HG02642 (cell line): ENCODE results near the gene EVX1.

Experiments used
- ATAC-seq: cut with Tn5 transposase; IDR thresholded peaks from one replicate; pipeline ENCODE4 v1.9.1; 2021; ENCODE audit warnings: mild to moderate bottlenecking; ENCODE audit not compliant: unreplicated experiment, poor library complexity

Gene EVX1

GRCh38 chr7:27204851-27205322, 37.7 kb upstream of the EVX1 start:
- ATAC-seq, result no peak

GRCh38 chr7:27205325-27206280, 37.0 kb upstream of the EVX1 start:
- ATAC-seq, result no peak

GRCh38 chr7:27207348-27207985, 35.1 kb upstream of the EVX1 start:
- no peak for ATAC-seq

- no peak for ATAC-seq
Measured at GRCh38 chr7:27208998-27209397, 33.6 kb upstream of the EVX1 start.

- ATAC-seq, result no peak
Measured at GRCh38 chr7:27209933-27210440, 32.6 kb upstream of the EVX1 start.

GRCh38 chr7:27210441-27211083, 32.0 kb upstream of the EVX1 start:
- no peak for ATAC-seq

- ATAC-seq, result no peak
Measured at GRCh38 chr7:27211084-27211446, 31.5 kb upstream of the EVX1 start.

- no peak for ATAC-seq
Measured at GRCh38 chr7:27211764-27212204, 30.8 kb upstream of the EVX1 start.

- ATAC-seq, result no peak
Measured at GRCh38 chr7:27212497-27213432, 29.8 kb upstream of the EVX1 start.

- ATAC-seq, result no peak
Measured at GRCh38 chr7:27213433-27214238, 29.0 kb upstream of the EVX1 start.

GRCh38 chr7:27214239-27214950, 28.2 kb upstream of the EVX1 start:
- no peak for ATAC-seq

- ATAC-seq, result no peak
Measured at GRCh38 chr7:27215356-27215755, 27.2 kb upstream of the EVX1 start.

- ATAC-seq, result no peak
Measured at GRCh38 chr7:27217951-27218350, 24.7 kb upstream of the EVX1 start.

GRCh38 chr7:27219821-27220220, 22.8 kb upstream of the EVX1 start:
- ATAC-seq, result no peak

GRCh38 chr7:27220440-27220955, 22.1 kb upstream of the EVX1 start:
- ATAC-seq, result no peak

- ATAC-seq, result no peak
Measured at GRCh38 chr7:27221201-27221797, 21.3 kb upstream of the EVX1 start.

GRCh38 chr7:27223941-27224575, 18.5 kb upstream of the EVX1 start:
- no peak for ATAC-seq
